OCI-LY7 (cell line): ENCODE results near the gene NHLRC1. TPM values are rescaled to one million over a fixed set of nuclear protein-coding genes. Genes with fewer than 3 reads are reported as not detected.

Experiments
- BruUV-seq: library from RNA; stranded (reverse); fragments of 400-500 nt; replicated peaks from 2 replicates; lab custom pipeline; 2021; lab: Mats Ljungman, UMichigan
- CTCF ChIA-PET: fragments of 300-600 bp; sonication (Branson Sonifier 250); formaldehyde crosslinking; loops from one replicate; lab custom pipeline; 2022; ENCODE audit warnings: antibody characterized with exemption; ENCODE audit not compliant: unreplicated experiment; lab: Charles Lee
- POLR2A ChIA-PET: fragments of 300-600 bp; sonication (Branson Sonifier 250); formaldehyde crosslinking; loops from one replicate; lab custom pipeline; 2022; ENCODE audit warnings: antibody characterized with exemption; lab: Charles Lee
- DNase-seq: peaks from one replicate; pipeline ENCODE4 v3.0.0-alpha.2; 2015; ENCODE audit warnings: low spot score
- H2AFZ ChIP-seq: fragments of 200-600 bp; sonication (generic), shearing (Covaris generic); 2 replicates; pipeline ENCODE4 v1.6.1; 2014; ENCODE audit warnings: mild to moderate bottlenecking, antibody characterized with exemption, low read length, moderate library complexity
- H3K27ac ChIP-seq: fragments of 200-600 bp; sonication (generic); 2 replicates; pipeline ENCODE4 v1.5.1; 2014; ENCODE audit warnings: mixed run types, low read depth, mild to moderate bottlenecking, moderate library complexity, low read length, inconsistent platforms; ENCODE audit not compliant: poor library complexity, severe bottlenecking
- H3K36me3 ChIP-seq: fragments of 200-600 bp; sonication (generic); 2 replicates; pipeline ENCODE4 v1.6.1; 2014; ENCODE audit warnings: mild to moderate bottlenecking, antibody characterized with exemption, low read length, moderate library complexity, mixed read lengths; ENCODE audit not compliant: insufficient read depth
- H3K4me1 ChIP-seq: fragments of 200-600 bp; sonication (generic); 2 replicates; pipeline ENCODE4 v1.5.1; 2014; ENCODE audit warnings: mild to moderate bottlenecking, low read length; ENCODE audit not compliant: insufficient read depth, poor library complexity, severe bottlenecking
- H3K4me2 ChIP-seq: fragments of 200-600 bp; sonication (generic); 2 replicates; pipeline ENCODE4 v1.6.1; 2014; ENCODE audit warnings: mild to moderate bottlenecking, low read length
- H3K4me3 ChIP-seq: fragments of 200-600 bp; sonication (generic); 2 replicates; pipeline ENCODE4 v1.5.1; 2014; ENCODE audit warnings: mild to moderate bottlenecking, low read depth, low read length; ENCODE audit not compliant: poor library complexity, severe bottlenecking
- H3K79me2 ChIP-seq: fragments of 200-600 bp; sonication (generic); 2 replicates; pipeline ENCODE4 v1.6.1; 2016; ENCODE audit warnings: low read depth, mild to moderate bottlenecking, low read length, moderate library complexity, mixed read lengths; ENCODE audit not compliant: insufficient read depth
- H3K9me2 ChIP-seq: fragments of 200-600 bp; sonication (generic); 2 replicates; pipeline ENCODE4 v1.6.1; 2016; ENCODE audit warnings: mild to moderate bottlenecking, low read length, mixed read lengths; ENCODE audit not compliant: insufficient read depth
- H3K9me3 ChIP-seq: fragments of 200-600 bp; sonication (generic); 2 replicates; pipeline ENCODE4 v1.6.1; 2014; ENCODE audit warnings: mild to moderate bottlenecking, mixed run types, low read length, mixed read lengths
- H4K20me1 ChIP-seq: fragments of 200-600 bp; sonication (generic); 2 replicates; pipeline ENCODE4 v1.6.1; 2014; ENCODE audit warnings: mild to moderate bottlenecking, antibody characterized with exemption, low read length, moderate library complexity, mixed read lengths; ENCODE audit not compliant: insufficient read depth
- CTCF ChIP-seq: fragments of 200-600 bp; sonication (generic); conservative IDR thresholded peaks from 2 replicates; pipeline ENCODE4 v1.5.1; 2014; ENCODE audit warnings: mild to moderate bottlenecking, antibody characterized with exemption, low read length, moderate library complexity, mixed read lengths
- EZH2phosphoT487 ChIP-seq: fragments of 200-600 bp; sonication (generic); IDR thresholded peaks from 2 replicates; pipeline ENCODE4 v1.6.1; 2018; ENCODE audit warnings: low read depth, borderline replicate concordance, mild to moderate bottlenecking, mixed run types, antibody characterized with exemption, low read length, moderate library complexity, mixed read lengths
- intact Hi-C: fragments of 100-400 bp; cut with micrococcal nuclease; formaldehyde crosslinking; loops from one replicate; pipeline ENCODE4 v1.10.0; 2022; ENCODE audit not compliant: unreplicated experiment
- total RNA-seq, 2 experiments: library from RNA; depleted of rRNA in 1 of 2; stranded (reverse); fragments of >200 nt in 1 of 2; shearing (Covaris generic) in 1 of 2; gene quantifications; 2 replicates each; pipeline ENCODE4 v1.2.3, GENCODE V29; 2014 to 2022

Gene NHLRC1
- total RNA-seq, 2 experiments from 2014 or later: not detected

- CTCF ChIA-PET: no interaction called here
- POLR2A ChIA-PET: interaction anchor here (0.7 kb wide), 1 partner anchor 340 kb away, joined by 3 read pairs; no protein-coding TSS in a partner anchor
- H3K27ac ChIP-seq: no peak overlapping the region
- H3K4me3 ChIP-seq: no peak overlapping the region
- H3K79me2 ChIP-seq: no peaks in the 10 kb centered on the region
- H4K20me1 ChIP-seq: no peaks in the 10 kb centered on the region
- H3K4me2 ChIP-seq: no peak overlapping the region
- H3K9me3 ChIP-seq: no peaks in the 10 kb centered on the region
- no peaks in the 10 kb centered on the region for H3K9me2 ChIP-seq
- H3K4me1 ChIP-seq: no peaks in the 10 kb centered on the region
- no peak for TF ChIP-seq CTCF
- TF ChIP-seq EZH2phosphoT487: no peak
- H2AFZ ChIP-seq: no peak overlapping the region
- no peak for DNase-seq
- BruUV-seq: no TSS peak
- H3K36me3 ChIP-seq: peaks cover 21% of the 10 kb centered on the region
- intact Hi-C loops: no loop called here
Observed at GRCh38 chr6:18147616-18148015, 25.1 kb upstream of the NHLRC1 start.

- ChIA-PET CTCF (no interaction called here), POLR2A (interaction anchor here (0.7 kb wide), 1 partner anchor 340 kb away, joined by 3 read pairs; no protein-coding TSS in a partner anchor)
- peaks cover 21% of the 10 kb centered on the region for H3K36me3 ChIP-seq
- H2AFZ ChIP-seq: no peak overlapping the region
- no peak overlapping the region for H3K4me2 ChIP-seq
- no peaks in the 10 kb centered on the region for H3K9me2 ChIP-seq
- intact Hi-C loops: no loop called here
- TF ChIP-seq EZH2phosphoT487 (no peak), CTCF (no peak)
- no peaks in the 10 kb centered on the region for H3K79me2 ChIP-seq
- no peak overlapping the region for H3K27ac ChIP-seq
- no peak overlapping the region for H3K4me3 ChIP-seq
- BruUV-seq: no TSS peak
- H3K9me3 ChIP-seq: no peaks in the 10 kb centered on the region
- no peaks in the 10 kb centered on the region for H3K4me1 ChIP-seq
- H4K20me1 ChIP-seq: no peaks in the 10 kb centered on the region
- no peak for DNase-seq
Observed at GRCh38 chr6:18147160-18147559, 24.7 kb upstream of the NHLRC1 start.

DNA sequence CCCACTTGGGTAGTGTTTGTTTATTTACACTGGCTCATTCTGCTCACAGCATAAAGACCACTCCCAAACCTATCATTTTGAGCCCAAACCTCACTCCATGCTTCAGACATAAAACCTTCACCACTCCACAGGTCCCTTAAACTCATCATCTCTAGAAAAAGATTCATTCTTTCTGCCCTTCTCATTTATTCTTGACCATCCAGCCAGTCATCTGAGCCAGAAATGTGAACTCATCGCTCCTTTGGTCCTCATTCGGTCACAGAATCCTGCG, 20.0 kb upstream of the NHLRC1 start:
- DNase-seq: no peak
- Histone ChIP-seq H3K36me3 (peaks cover 42% of the 10 kb centered on the region), H3K4me3 (no peak overlapping the region), H3K9me3 (no peaks in the 10 kb centered on the region), H3K27ac (no peak overlapping the region), H3K4me2 (no peak overlapping the region), H3K9me2 (no peaks in the 10 kb centered on the region), H3K4me1 (no peaks in the 10 kb centered on the region), H2AFZ (no peak overlapping the region), H4K20me1 (no peaks in the 10 kb centered on the region), H3K79me2 (no peaks in the 10 kb centered on the region)
- ChIA-PET POLR2A (interaction anchor here (1.3 kb wide), 1 partner anchor 8 kb away, joined by 5 read pairs; no protein-coding TSS in a partner anchor), CTCF (no interaction called here)
- intact Hi-C loops: no loop called here
- no TSS peak for BruUV-seq
- TF ChIP-seq EZH2phosphoT487: no peak
- no peak for TF ChIP-seq CTCF
